Vagina (tissue), 2 donors: ENCODE results near the gene FLRT2. TPM values are rescaled to one million over a fixed set of nuclear protein-coding genes. Genes with fewer than 3 reads are reported as not detected.

Experiments
- DNase-seq, 2 donors: peaks; one replicate each; pipeline ENCODE4 v3.0.0-alpha.2; 2017; ENCODE audit errors: extremely low spot score in 2 of 2
- H3K27ac ChIP-seq: fragments of 200-600 bp; sonication (generic); one replicate; pipeline ENCODE4 v1.5.1; 2019
- H3K27me3 ChIP-seq: fragments of 200-600 bp; sonication (generic); one replicate; pipeline ENCODE4 v1.5.1; 2019
- H3K36me3 ChIP-seq, 2 donors: fragments of 200-600 bp; sonication (generic); one replicate each; pipeline ENCODE4 v1.5.1; 2017 to 2019
- H3K4me1 ChIP-seq: fragments of 200-600 bp; sonication (generic); one replicate; pipeline ENCODE4 v1.5.1; 2019
- H3K4me3 ChIP-seq, 2 donors: fragments of 200-600 bp; sonication (generic); 1 replicate in 1 of 2; 2 replicates in 1 of 2; pipeline ENCODE4 v1.5.1; 2016 to 2019
- H3K9me3 ChIP-seq: fragments of 200-600 bp; sonication (generic); one replicate; pipeline ENCODE4 v1.5.1; 2019
- POLR2A ChIP-seq, 2 donors: fragments of 450-650 bp; IDR thresholded peaks; one replicate each; pipeline ENCODE4 v1.6.1; 2017; ENCODE audit warnings: antibody characterized with exemption in 2 of 2, mild to moderate bottlenecking in 2 of 2, moderate library complexity in 2 of 2
- POLR2AphosphoS5 ChIP-seq, 2 donors: sonication (generic); formaldehyde crosslinking; IDR thresholded peaks; one replicate each; pipeline ENCODE4 v1.9.0; 2017; ENCODE audit warnings: antibody characterized with exemption in 2 of 2, mild to moderate bottlenecking in 2 of 2, low read depth in 1 of 2; ENCODE audit not compliant: insufficient read depth in 1 of 2
- intact Hi-C: fragments of 100-400 bp; cut with DNase I; formaldehyde crosslinking; loops from one replicate; pipeline ENCODE4 v1.15.1; 2023
- total RNA-seq: library from RNA; depleted of rRNA; stranded (reverse); fragments of >200 nt; gene quantifications from one replicate; pipeline ENCODE4 v1.2.3, GENCODE V29; 2016
- TF ChIP-seq, protein P1 (sequence below), 3 experiments: fragments of 450-650 bp in 2 of 3; fragments of 200-600 bp in 1 of 3; sonication (generic) in 1 of 3; IDR thresholded peaks; one replicate each; pipeline ENCODE4 v1.5.1; 2017 to 2019; ENCODE audit warnings: antibody characterized with exemption in 3 of 3, mild to moderate bottlenecking in 2 of 3, moderate library complexity in 2 of 3

The FLRT2 gene
- total RNA-seq, 1 donor from 2014 or later, result 22.8 TPM

DNA sequence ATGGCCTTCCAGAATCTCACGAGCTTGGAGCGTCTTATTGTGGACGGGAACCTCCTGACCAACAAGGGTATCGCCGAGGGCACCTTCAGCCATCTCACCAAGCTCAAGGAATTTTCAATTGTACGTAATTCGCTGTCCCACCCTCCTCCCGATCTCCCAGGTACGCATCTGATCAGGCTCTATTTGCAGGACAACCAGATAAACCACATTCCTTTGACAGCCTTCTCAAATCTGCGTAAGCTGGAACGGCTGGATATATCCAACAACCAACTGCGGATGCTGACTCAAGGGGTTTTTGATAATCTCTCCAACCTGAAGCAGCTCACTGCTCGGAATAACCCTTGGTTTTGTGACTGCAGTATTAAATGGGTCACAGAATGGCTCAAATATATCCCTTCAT, 92.2 kb downstream of the FLRT2 start:
- H3K36me3 ChIP-seq, result no peaks in the 10 kb centered on the region
- DNase-seq, result no peak
- H3K27ac ChIP-seq, result no peak overlapping the region
- no peak overlapping the region for H3K4me3 ChIP-seq
- no peak for TF ChIP-seq POLR2A (IDR thresholded peaks at IDR 0.05)
- no peak for TF ChIP-seq POLR2AphosphoS5 (IDR thresholded peaks at IDR 0.05; ENCODE audit: insufficient read depth in 1 of 2, low read depth in 1 of 2)
- TF ChIP-seq, protein P1, sequence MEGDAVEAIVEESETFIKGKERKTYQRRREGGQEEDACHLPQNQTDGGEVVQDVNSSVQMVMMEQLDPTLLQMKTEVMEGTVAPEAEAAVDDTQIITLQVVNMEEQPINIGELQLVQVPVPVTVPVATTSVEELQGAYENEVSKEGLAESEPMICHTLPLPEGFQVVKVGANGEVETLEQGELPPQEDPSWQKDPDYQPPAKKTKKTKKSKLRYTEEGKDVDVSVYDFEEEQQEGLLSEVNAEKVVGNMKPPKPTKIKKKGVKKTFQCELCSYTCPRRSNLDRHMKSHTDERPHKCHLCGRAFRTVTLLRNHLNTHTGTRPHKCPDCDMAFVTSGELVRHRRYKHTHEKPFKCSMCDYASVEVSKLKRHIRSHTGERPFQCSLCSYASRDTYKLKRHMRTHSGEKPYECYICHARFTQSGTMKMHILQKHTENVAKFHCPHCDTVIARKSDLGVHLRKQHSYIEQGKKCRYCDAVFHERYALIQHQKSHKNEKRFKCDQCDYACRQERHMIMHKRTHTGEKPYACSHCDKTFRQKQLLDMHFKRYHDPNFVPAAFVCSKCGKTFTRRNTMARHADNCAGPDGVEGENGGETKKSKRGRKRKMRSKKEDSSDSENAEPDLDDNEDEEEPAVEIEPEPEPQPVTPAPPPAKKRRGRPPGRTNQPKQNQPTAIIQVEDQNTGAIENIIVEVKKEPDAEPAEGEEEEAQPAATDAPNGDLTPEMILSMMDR (IDR thresholded peaks at IDR 0.05), result no peak
- no peaks in the 10 kb centered on the region for H3K9me3 ChIP-seq
- intact Hi-C loops, result no loop called here
- no peaks in the 10 kb centered on the region for H3K27me3 ChIP-seq
- no peaks in the 10 kb centered on the region for H3K4me1 ChIP-seq

DNA sequence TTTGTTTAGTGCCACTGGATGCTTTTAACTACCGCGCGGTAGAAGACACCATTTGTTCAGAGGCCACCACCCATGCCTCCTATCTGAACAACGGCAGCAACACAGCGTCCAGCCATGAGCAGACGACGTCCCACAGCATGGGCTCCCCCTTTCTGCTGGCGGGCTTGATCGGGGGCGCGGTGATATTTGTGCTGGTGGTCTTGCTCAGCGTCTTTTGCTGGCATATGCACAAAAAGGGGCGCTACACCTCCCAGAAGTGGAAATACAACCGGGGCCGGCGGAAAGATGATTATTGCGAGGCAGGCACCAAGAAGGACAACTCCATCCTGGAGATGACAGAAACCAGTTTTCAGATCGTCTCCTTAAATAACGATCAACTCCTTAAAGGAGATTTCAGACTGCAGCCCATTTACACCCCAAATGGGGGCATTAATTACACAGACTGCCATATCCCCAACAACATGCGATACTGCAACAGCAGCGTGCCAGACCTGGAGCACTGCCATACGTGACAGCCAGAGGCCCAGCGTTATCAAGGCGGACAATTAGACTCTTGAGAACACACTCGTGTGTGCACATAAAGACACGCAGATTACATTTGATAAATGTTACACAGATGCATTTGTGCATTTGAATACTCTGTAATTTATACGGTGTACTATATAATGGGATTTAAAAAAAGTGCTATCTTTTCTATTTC, 93.2 kb downstream of the FLRT2 start:
- no peak for DNase-seq
- Histone ChIP-seq H3K4me1 (no peaks in the 10 kb centered on the region), H3K27ac (no peak overlapping the region), H3K4me3 (no peak overlapping the region), H3K36me3 (no peaks in the 10 kb centered on the region), H3K9me3 (no peaks in the 10 kb centered on the region), H3K27me3 (no peaks in the 10 kb centered on the region)
- intact Hi-C loops, result no loop called here
- TF ChIP-seq POLR2AphosphoS5 (IDR thresholded peaks at IDR 0.05; ENCODE audit: insufficient read depth in 1 of 2, low read depth in 1 of 2) (no peak), POLR2A (IDR thresholded peaks at IDR 0.05) (no peak)
- TF ChIP-seq, protein P1 (IDR thresholded peaks at IDR 0.05), result no peak

DNA sequence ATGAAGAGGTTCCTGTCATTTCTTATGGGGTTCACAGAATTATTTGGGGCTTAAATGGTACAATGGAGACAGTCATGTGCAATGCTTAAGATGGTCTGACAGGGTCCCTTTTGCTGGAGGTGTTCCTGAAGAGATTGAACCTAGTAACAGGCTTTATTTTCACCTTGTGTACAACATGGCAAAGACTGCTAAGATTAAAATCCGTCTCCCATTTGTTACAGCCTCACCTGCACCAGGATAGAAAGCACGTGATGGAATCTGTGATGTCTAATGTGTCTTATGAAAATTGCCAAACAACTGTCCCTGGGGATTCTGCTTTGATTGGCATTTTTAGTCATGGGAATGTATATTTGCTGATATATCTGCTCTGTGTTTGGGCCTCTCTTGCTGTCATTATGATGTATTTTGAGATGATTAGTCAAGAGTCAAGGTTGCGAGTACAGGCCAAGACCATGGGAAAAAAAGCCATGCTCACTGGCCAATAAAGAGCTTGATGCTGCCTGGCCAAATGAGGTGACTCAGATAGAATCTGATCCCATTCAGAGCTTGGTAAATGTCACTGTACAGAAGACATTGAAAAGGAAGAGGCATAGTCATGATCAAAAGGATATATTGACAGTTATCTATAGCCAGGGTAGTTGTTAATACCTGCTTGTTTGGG, 96.1 kb downstream of the FLRT2 start:
- DNase-seq, result no peak
- no peak overlapping the region for H3K4me3 ChIP-seq
- no peaks in the 10 kb centered on the region for H3K9me3 ChIP-seq
- TF ChIP-seq POLR2A (IDR thresholded peaks at IDR 0.05) (no peak), POLR2AphosphoS5 (IDR thresholded peaks at IDR 0.05; ENCODE audit: insufficient read depth in 1 of 2, low read depth in 1 of 2) (no peak)
- TF ChIP-seq, protein P1 (IDR thresholded peaks at IDR 0.05), result no peak
- H3K27me3 ChIP-seq, result no peaks in the 10 kb centered on the region
- no peaks in the 10 kb centered on the region for H3K36me3 ChIP-seq
- no peak overlapping the region for H3K27ac ChIP-seq
- intact Hi-C loops, result no loop called here
- H3K4me1 ChIP-seq, result no peaks in the 10 kb centered on the region

DNA sequence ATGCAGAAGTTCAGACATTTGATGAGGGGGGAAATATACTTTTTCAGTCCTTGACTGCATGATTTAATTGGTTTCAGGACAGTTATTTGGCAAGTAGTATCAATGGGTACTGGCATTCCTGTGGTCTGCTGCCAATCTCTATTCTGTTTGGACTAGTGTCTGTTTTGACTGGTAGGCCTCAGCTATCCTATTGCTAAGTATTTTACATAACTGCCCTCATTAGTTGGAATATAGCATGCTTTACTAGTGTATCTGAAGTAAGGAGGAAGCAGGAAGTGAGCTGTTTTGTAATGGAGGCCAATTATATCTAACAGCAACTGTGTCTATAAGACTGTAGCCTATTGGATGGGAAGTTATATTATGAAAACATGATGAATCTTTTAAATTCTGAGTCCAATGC, 104.3 kb downstream of the FLRT2 start:
- intact Hi-C loops, result no loop called here
- no peaks in the 10 kb centered on the region for H3K36me3 ChIP-seq
- H3K27me3 ChIP-seq, result no peaks in the 10 kb centered on the region
- TF ChIP-seq POLR2AphosphoS5 (IDR thresholded peaks at IDR 0.05; ENCODE audit: insufficient read depth in 1 of 2, low read depth in 1 of 2) (no peak), POLR2A (IDR thresholded peaks at IDR 0.05) (no peak)
- TF ChIP-seq, protein P1 (IDR thresholded peaks at IDR 0.05), result no peak
- no peak for DNase-seq
- no peak overlapping the region for H3K27ac ChIP-seq
- H3K9me3 ChIP-seq, result no peaks in the 10 kb centered on the region
- no peak overlapping the region for H3K4me3 ChIP-seq
- H3K4me1 ChIP-seq, result no peaks in the 10 kb centered on the region

DNA sequence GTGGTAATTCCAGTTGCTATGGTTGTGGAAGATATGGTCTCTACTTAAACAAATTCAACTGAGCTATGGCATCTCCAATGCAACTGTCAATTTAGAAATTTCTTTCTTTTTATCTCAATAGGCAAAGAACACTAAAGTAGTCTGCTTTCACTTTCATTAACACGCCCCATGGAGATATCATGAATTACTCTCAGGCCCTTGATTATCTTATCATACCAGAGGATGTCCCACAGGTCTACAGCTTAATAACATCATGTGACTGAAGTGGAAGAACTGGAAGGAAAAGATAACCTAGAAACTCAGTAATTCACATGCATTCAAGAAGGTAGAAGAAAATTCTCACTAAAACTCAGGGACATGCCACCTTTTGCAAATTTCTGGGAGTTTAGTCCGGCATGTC, 114.3 kb downstream of the FLRT2 start:
- Histone ChIP-seq H3K27me3 (no peaks in the 10 kb centered on the region), H3K4me3 (no peak overlapping the region), H3K36me3 (no peaks in the 10 kb centered on the region), H3K4me1 (no peaks in the 10 kb centered on the region), H3K27ac (no peak overlapping the region), H3K9me3 (no peaks in the 10 kb centered on the region)
- TF ChIP-seq POLR2AphosphoS5 (IDR thresholded peaks at IDR 0.05; ENCODE audit: insufficient read depth in 1 of 2, low read depth in 1 of 2) (no peak), POLR2A (IDR thresholded peaks at IDR 0.05) (no peak)
- TF ChIP-seq, protein P1 (IDR thresholded peaks at IDR 0.05), result no peak
- intact Hi-C loops, result no loop called here
- DNase-seq, result no peak
